K562 (cell line): Measurements from ENCODE around the gene SANBR. TPM values are rescaled to one million over a fixed set of nuclear protein-coding genes. Genes with fewer than 3 reads are reported as not detected.

Experiments
- ATAC-seq: fragments of 200-7000 bp; cut with Tn5 transposase; 3 replicates; pipeline ENCODE4 v1.9.1; 2020; ENCODE audit warnings: moderate library complexity
- BruUV-seq: library from RNA; stranded (reverse); fragments of 400-500 nt; replicated peaks from 2 replicates; lab custom pipeline; 2021; lab: Mats Ljungman, UMichigan
- CTCF ChIA-PET: fragments of 300-600 bp; formaldehyde crosslinking; extraction: SDS; loops from one replicate; lab custom pipeline; 2021; ENCODE audit warnings: low intra/inter-chr PET ratio; lab: Yijun Ruan, JAX
- POLR2A ChIA-PET: fragments of 300-600, 350-650 bp; sonication (Branson Sonifier 250); formaldehyde crosslinking; extraction: SDS; loops from one replicate; lab custom pipeline; 2021; ENCODE audit warnings: antibody characterized with exemption, inconsistent platforms; lab: Yijun Ruan, JAX
- DNase-seq, 4 experiments: peaks; one replicate each; pipeline versions ENCODE4 v3.0.0 to v3.0.0-alpha.2; 2011 to 2018; ENCODE audit warnings: low spot score in 3 of 4, mixed read lengths in 3 of 4; ENCODE audit errors: extremely low read depth in 1 of 4
- FAIRE-seq: peaks from 2 replicates; lab custom pipeline; 2011; peaks lifted over from hg19 to GRCh38; lab: Jason Lieb, UNC
- H2AFZ ChIP-seq: 2 replicates; pipeline ENCODE4 v1.6.0; 2011; ENCODE audit warnings: low read depth, low read length, control low read depth, inconsistent platforms
- H3K27ac ChIP-seq: fragments of 200-600 bp; 3 replicates; pipeline ENCODE4 v1.8.0; 2011; ENCODE audit warnings: low read depth, mild to moderate bottlenecking, control low read depth, inconsistent platforms, low read length, moderate library complexity, mixed read lengths; ENCODE audit errors: extremely low read depth
- H3K27me3 ChIP-seq, 2 experiments: fragments of 300-600 bp in 1 of 2; 2 replicates in 1 of 2; 3 replicates in 1 of 2; pipeline versions ENCODE4 v1.6.0 to v1.8.0; 2011; ENCODE audit warnings: inconsistent platforms in 2 of 2, low read length in 2 of 2, mild to moderate bottlenecking in 1 of 2, mixed read lengths in 1 of 2, moderate library complexity in 1 of 2; ENCODE audit not compliant: control insufficient read depth in 2 of 2, insufficient read depth in 2 of 2
- H3K36me3 ChIP-seq: fragments of 300-600 bp; 3 replicates; pipeline ENCODE4 v1.8.0; 2011; ENCODE audit warnings: mild to moderate bottlenecking, low read length, inconsistent platforms; ENCODE audit not compliant: control insufficient read depth, insufficient read depth
- H3K4me1 ChIP-seq, 2 experiments: fragments of 200-600 bp in 1 of 2; replicated peaks in 1 of 2; 2 replicates in 1 of 2; 3 replicates in 1 of 2; pipeline versions ENCODE4 v1.5.1 to v1.8.0; 2011; ENCODE audit warnings: inconsistent platforms in 2 of 2, low read length in 2 of 2, mild to moderate bottlenecking in 1 of 2, mixed read lengths in 1 of 2, moderate library complexity in 1 of 2; ENCODE audit not compliant: control insufficient read depth in 2 of 2, insufficient read depth in 2 of 2
- H3K4me2 ChIP-seq: 2 replicates; pipeline ENCODE4 v1.6.1; 2011; ENCODE audit warnings: low read length, control low read depth, inconsistent platforms, mixed read lengths; ENCODE audit not compliant: insufficient read depth
- H3K4me3 ChIP-seq: fragments of 200-600 bp; sonication (generic), shearing (Covaris generic); 2 replicates; pipeline ENCODE4 v1.5.1; 2016; ENCODE audit warnings: control low read depth, inconsistent platforms
- H3K79me2 ChIP-seq: fragments of 200-600 bp; 3 replicates; pipeline ENCODE4 v1.8.0; 2011; ENCODE audit warnings: low read length, inconsistent platforms; ENCODE audit not compliant: control insufficient read depth, insufficient read depth
- H3K9ac ChIP-seq, 2 experiments: 2 replicates each; pipeline versions ENCODE4 v1.6.0 to v1.6.1; 2011; ENCODE audit warnings: low read depth in 2 of 2, low read length in 2 of 2, control low read depth in 1 of 2, inconsistent platforms in 1 of 2, mild to moderate bottlenecking in 1 of 2, mixed read lengths in 1 of 2; ENCODE audit not compliant: insufficient read depth in 1 of 2
- H3K9me1 ChIP-seq: one replicate; pipeline ENCODE4 v1.6.0; 2011; ENCODE audit warnings: inconsistent platforms, mild to moderate bottlenecking, low read length, moderate library complexity; ENCODE audit not compliant: control insufficient read depth, insufficient read depth
- H3K9me3 ChIP-seq: replicated peaks from 2 replicates; pipeline ENCODE4 v1.5.1; 2011; ENCODE audit warnings: low read depth, low read length, inconsistent platforms; ENCODE audit not compliant: control insufficient read depth, insufficient read depth
- H4K20me1 ChIP-seq: replicated peaks from 2 replicates; pipeline ENCODE4 v1.6.1; 2011; ENCODE audit warnings: low read length, inconsistent platforms, mixed read lengths; ENCODE audit not compliant: control insufficient read depth, insufficient read depth
- ARID4B ChIP-seq: sonication (generic); formaldehyde crosslinking; IDR thresholded peaks from 2 replicates; pipeline ENCODE4 v1.8.0; 2022; ENCODE audit warnings: mild to moderate bottlenecking, missing genetic modification reagents
- CREB1 ChIP-seq, 2 experiments: sonication (generic) in 1 of 2; formaldehyde crosslinking in 1 of 2; IDR thresholded peaks; 2 replicates each; pipeline versions ENCODE4 v1.6.1 to v1.8.0; 2012 to 2022; ENCODE audit warnings: inconsistent platforms in 1 of 2, mild to moderate bottlenecking in 1 of 2, missing genetic modification reagents in 1 of 2, moderate library complexity in 1 of 2
- KAT8 ChIP-seq: fragments of 450-650 bp; IDR thresholded peaks from 2 replicates; pipeline ENCODE4 v1.6.1; 2016; ENCODE audit warnings: low read depth, mild to moderate bottlenecking
- MTF1 ChIP-seq: fragments of 250-450 bp; sonication (Bioruptor Pico); IDR thresholded peaks from 2 replicates; pipeline ENCODE4 v1.9.0; 2021; ENCODE audit warnings: moderate library complexity, mild to moderate bottlenecking, inconsistent platforms, borderline replicate concordance
- ZKSCAN8 ChIP-seq: fragments of 200-800 bp; sonication (Bioruptor generic); IDR thresholded peaks from 2 replicates; pipeline ENCODE4 v1.6.1; 2016; ENCODE audit warnings: missing genetic modification characterization, missing compliant biosample characterization
- WGBS: fragments of 100-300 bp; shearing (Covaris generic); methylation state at CpG from one replicate; pipeline ENCODE4 v1.1.6; 2016; ENCODE audit warnings: low coverage, mixed read lengths; ENCODE audit not compliant: insufficient coverage; ENCODE audit errors: missing lambda C conversion rate; 5-methylcytosine and 5-hydroxymethylcytosine counted together
- in situ Hi-C: fragments of 300-500 bp; cut with MboI; formaldehyde crosslinking; loops from 4 replicates; pipeline ENCODE4 v1.15.0; 2018; ENCODE audit warnings: inconsistent platforms, mixed read lengths
- intact Hi-C: fragments of 100-400 bp; cut with micrococcal nuclease; formaldehyde crosslinking; loops from 2 replicates; pipeline ENCODE4 v1.14.2; 2022
- polyA plus RNA-seq, 8 experiments: library from polyadenylated mRNA; depleted of rRNA in 4 of 8; stranded (reverse) in 5 of 8; unstranded in 3 of 8; fragments of >200 nt; fragmentation: Nextera tagmentation in 2 of 8; fragmentation: Illumina TruSeq in 1 of 8; extraction: Ambion mirVana in 2 of 8; extraction: Trizol in 1 of 8; gene quantifications; 2 replicates each; pipeline versions ENCODE4 v1.2.1 to v1.2.3, GENCODE V29; 2011 to 2014; ENCODE audit warnings: inconsistent platforms in 1 of 8, missing spikeins in 1 of 8
- total RNA-seq, 7 experiments: library from RNA; depleted of rRNA in 6 of 7; stranded (reverse); fragments of >200 nt in 6 of 7; fragmentation: Illumina TruSeq in 2 of 7; extraction: Trizol in 2 of 7; gene quantifications; 2 replicates each; pipeline versions ENCODE4 v1.2.1 to v1.2.3, GENCODE V29; 2011 to 2021; ENCODE audit warnings: low replicate concordance in 1 of 7

The SANBR gene
- total and polyA plus RNA-seq, 9 of the 15 experiments (the other 6 are each of a cell fraction or from before 2014, with no cell fraction given): 1.5 to 7.7 (median 6.2) TPM

GRCh38 chr2:61091485-61091884, 25.8 kb downstream of the SANBR start:
- Histone ChIP-seq H3K9ac (no peak overlapping the region), H3K4me3 (no peak overlapping the region), H4K20me1 (no peaks in the 10 kb centered on the region), H3K79me2 (no peaks in the 10 kb centered on the region), H3K27ac (no peak overlapping the region), H3K4me1 (no peaks in the 10 kb centered on the region), H3K36me3 (0 out of 3 replicates have a peak, but pooled peaks cover 2% of the 10 kb centered on the region), H3K4me2 (no peak overlapping the region), H3K9me3 (no peaks in the 10 kb centered on the region), H3K9me1 (no peaks in the 10 kb centered on the region), H2AFZ (no peak overlapping the region), H3K27me3 (no peaks in the 10 kb centered on the region)
- intact Hi-C loops (no loop called here), in situ Hi-C loops (no loop called here)
- TF ChIP-seq KAT8 (no peak), MTF1 (CRISPR knock-in tag) (no peak), CREB1 (IDR thresholded peaks at IDR 0.05) (no peak), CREB1 (CRISPR knock-in tag; IDR thresholded peaks at IDR 0.05) (no peak), ZKSCAN8 (CRISPR knock-in tag) (no peak)
- DNase-seq (no peak), FAIRE-seq (no peak), ATAC-seq (no peak)
- BruUV-seq: no TSS peak
- 56% methylated on average over 5 of the region's 8 CpGs for WGBS
- CTCF ChIA-PET: interaction anchor here (0.7 kb wide), 1 partner anchor 129 kb away, joined by 4 read pairs; no protein-coding TSS in a partner anchor
- POLR2A ChIA-PET: interaction anchor here (0.6 kb wide), 1 partner anchor 370 kb away, joined by 3 read pairs; no protein-coding TSS in a partner anchor

GRCh38 chr2:61096438-61096837, 30.8 kb downstream of the SANBR start:
- ChIA-PET POLR2A (no interaction called here), CTCF (no interaction called here)
- FAIRE-seq: no peak
- Histone ChIP-seq H3K9ac (no peak overlapping the region), H3K27ac (no peak overlapping the region), H3K9me3 (no peaks in the 10 kb centered on the region), H3K36me3 (no peaks in the 10 kb centered on the region), H4K20me1 (no peaks in the 10 kb centered on the region), H3K9me1 (no peaks in the 10 kb centered on the region), H3K4me3 (no peak overlapping the region), H3K4me1 (peaks cover 0 to 8% of the 10 kb centered on the region in 2 experiments; a peak in 2 of 5 replicates), H2AFZ (no peak overlapping the region), H3K79me2 (no peaks in the 10 kb centered on the region), H3K4me2 (no peak overlapping the region), H3K27me3 (no peaks in the 10 kb centered on the region)
- in situ Hi-C loops: no loop called here
- no TSS peak for BruUV-seq
- no peak for ATAC-seq
- 27% methylated on average over 3 of the region's 3 CpGs for WGBS
- no peak for DNase-seq
- intact Hi-C loops: no loop called here
- TF ChIP-seq ARID4B (CRISPR knock-in tag): no peak
